H9 (cell line): ENCODE measurements around the gene EDEM2. TPM values are rescaled to one million over a fixed set of nuclear protein-coding genes. Genes with fewer than 3 reads are reported as not detected.

ENCODE experiments used
- DNase-seq: peaks from one replicate; pipeline ENCODE4 v3.0.0-alpha.2; 2017
- H2AFZ ChIP-seq: one replicate; pipeline ENCODE4 v1.6.1; 2013; ENCODE audit warnings: mild to moderate bottlenecking, low read length, control low read depth, moderate library complexity
- H2AK5ac ChIP-seq: 2 replicates; pipeline ENCODE4 v1.6.1; 2013; ENCODE audit warnings: low read length, control low read depth, mixed read lengths; ENCODE audit not compliant: insufficient read length
- H2BK120ac ChIP-seq: one replicate; pipeline ENCODE4 v1.6.1; 2013; ENCODE audit warnings: low read depth, mild to moderate bottlenecking, low read length, control low read depth, inconsistent platforms; ENCODE audit not compliant: poor library complexity, severe bottlenecking
- H2BK12ac ChIP-seq: 2 replicates; pipeline ENCODE4 v1.6.1; 2013; ENCODE audit warnings: low read length, control low read depth, mixed read lengths, low read depth; ENCODE audit not compliant: insufficient read length
- H2BK15ac ChIP-seq: 2 replicates; pipeline ENCODE4 v1.6.1; 2013; ENCODE audit warnings: low read depth, low read length, control low read depth
- H2BK20ac ChIP-seq: one replicate; pipeline ENCODE4 v1.6.1; 2013; ENCODE audit warnings: low read depth, mild to moderate bottlenecking, low read length, control low read depth, inconsistent platforms; ENCODE audit not compliant: poor library complexity, severe bottlenecking
- H2BK5ac ChIP-seq: 2 replicates; pipeline ENCODE4 v1.6.1; 2013; ENCODE audit warnings: low read length, control low read depth, mixed read lengths; ENCODE audit not compliant: insufficient read length
- H3K14ac ChIP-seq: 2 replicates; pipeline ENCODE4 v1.6.1; 2013; ENCODE audit warnings: low read length, control low read depth; ENCODE audit not compliant: insufficient read depth
- H3K18ac ChIP-seq: 2 replicates; pipeline ENCODE4 v1.6.1; 2013; ENCODE audit warnings: low read depth, mild to moderate bottlenecking, mixed read lengths, low read length, control low read depth; ENCODE audit not compliant: insufficient read length
- H3K23ac ChIP-seq: 2 replicates; pipeline ENCODE4 v1.6.1; 2013; ENCODE audit warnings: low read length, control low read depth, mixed read lengths, low read depth; ENCODE audit not compliant: insufficient read length
- H3K23me2 ChIP-seq: 2 replicates; pipeline ENCODE4 v1.6.1; 2013; ENCODE audit warnings: low read depth, mild to moderate bottlenecking, mixed read lengths, low read length, control low read depth; ENCODE audit not compliant: insufficient read length, poor library complexity, severe bottlenecking
- H3K27ac ChIP-seq: 2 replicates; pipeline ENCODE4 v1.5.1; 2013; ENCODE audit warnings: low read length, control low read depth, mixed read lengths, low read depth; ENCODE audit not compliant: insufficient read length
- H3K27me3 ChIP-seq: 2 replicates; pipeline ENCODE4 v1.6.1; 2013; ENCODE audit warnings: low read length, control low read depth, inconsistent platforms; ENCODE audit not compliant: insufficient read depth
- H3K4ac ChIP-seq: 2 replicates; pipeline ENCODE4 v1.6.1; 2013; ENCODE audit warnings: low read depth, mild to moderate bottlenecking, control low read depth, inconsistent platforms, low read length, moderate library complexity
- H3K4me1 ChIP-seq: 2 replicates; pipeline ENCODE4 v1.6.1; 2013; ENCODE audit warnings: low read length, control low read depth, inconsistent platforms; ENCODE audit not compliant: insufficient read depth
- H3K4me2 ChIP-seq: 2 replicates; pipeline ENCODE4 v1.6.1; 2013; ENCODE audit warnings: low read length, control low read depth, mixed read lengths; ENCODE audit not compliant: insufficient read length, insufficient read depth
- H3K56ac ChIP-seq: 2 replicates; pipeline ENCODE4 v1.6.1; 2013; ENCODE audit warnings: low read depth, mild to moderate bottlenecking, mixed read lengths, low read length, control low read depth; ENCODE audit not compliant: insufficient read length
- H3K79me1 ChIP-seq: 2 replicates; pipeline ENCODE4 v1.6.1; 2013; ENCODE audit warnings: low read depth, mild to moderate bottlenecking, moderate library complexity, low read length, control low read depth, inconsistent platforms; ENCODE audit not compliant: insufficient read depth, poor library complexity, severe bottlenecking
- H3K79me2 ChIP-seq: 2 replicates; pipeline ENCODE4 v1.6.1; 2013; ENCODE audit warnings: low read length, control low read depth, inconsistent platforms; ENCODE audit not compliant: insufficient read depth
- H3K9ac ChIP-seq: 2 replicates; pipeline ENCODE4 v1.6.1; 2013; ENCODE audit warnings: low read length, control low read depth, mixed read lengths; ENCODE audit not compliant: insufficient read length; ENCODE audit errors: extremely low read depth
- H3K9me3 ChIP-seq: one replicate; pipeline ENCODE4 v1.6.1; 2013; ENCODE audit warnings: low read depth, low read length, inconsistent platforms; ENCODE audit not compliant: control insufficient read depth
- H3T11ph ChIP-seq: one replicate; pipeline ENCODE4 v1.6.1; 2013; ENCODE audit warnings: mild to moderate bottlenecking, low read length, control low read depth, inconsistent platforms
- H4K20me1 ChIP-seq: one replicate; pipeline ENCODE4 v1.6.1; 2013; ENCODE audit not compliant: control insufficient read depth, insufficient read length, insufficient read depth
- H4K5ac ChIP-seq: 2 replicates; pipeline ENCODE4 v1.6.1; 2013; ENCODE audit warnings: low read depth, mild to moderate bottlenecking, mixed read lengths, low read length, control low read depth; ENCODE audit not compliant: insufficient read length
- H4K8ac ChIP-seq: replicated peaks from 2 replicates; pipeline ENCODE4 v1.6.1; 2013; ENCODE audit warnings: low read length, control low read depth, mixed read lengths, low read depth; ENCODE audit not compliant: insufficient read length
- H4K91ac ChIP-seq: 2 replicates; pipeline ENCODE4 v1.6.1; 2013; ENCODE audit warnings: low read depth, mild to moderate bottlenecking, moderate library complexity, mixed read lengths, low read length, control low read depth; ENCODE audit not compliant: insufficient read length
- H3K27ac Mint-ChIP-seq, 3 experiments: 2 replicates in 2 of 3; 3 replicates in 1 of 3; pipeline ENCODE4 v1.8.0; 2020 to 2021; ENCODE audit warnings: mixed read lengths in 3 of 3, mild to moderate bottlenecking in 1 of 3, moderate library complexity in 1 of 3
- H3K27me3 Mint-ChIP-seq: 2 replicates; pipeline ENCODE4 v1.8.0; 2021; ENCODE audit warnings: low read depth, mild to moderate bottlenecking, moderate library complexity, mixed read lengths
- H3K36me3 Mint-ChIP-seq, 3 experiments: 2 replicates in 2 of 3; 3 replicates in 1 of 3; pipeline ENCODE4 v1.8.0; 2020 to 2021; ENCODE audit warnings: low read depth in 3 of 3, mixed read lengths in 3 of 3; ENCODE audit not compliant: insufficient read depth in 1 of 3
- H3K4me1 Mint-ChIP-seq, 2 experiments: 2 replicates each; pipeline ENCODE4 v1.8.0; 2020; ENCODE audit warnings: mixed read lengths in 2 of 2
- H3K4me3 Mint-ChIP-seq, 2 experiments: 2 replicates in 1 of 2; 3 replicates in 1 of 2; pipeline ENCODE4 v1.8.0; 2020 to 2021; ENCODE audit warnings: mild to moderate bottlenecking in 2 of 2, mixed read lengths in 2 of 2, moderate library complexity in 1 of 2
- H3K9me3 Mint-ChIP-seq, 2 experiments: 2 replicates in 1 of 2; 3 replicates in 1 of 2; pipeline ENCODE4 v1.8.0; 2020; ENCODE audit warnings: mild to moderate bottlenecking in 2 of 2, mixed read lengths in 2 of 2, moderate library complexity in 1 of 2
- CTCF ChIP-seq: fragments of 200-600 bp; sonication (generic); conservative IDR thresholded peaks from 3 replicates; pipeline ENCODE4 v1.8.0; 2021; ENCODE audit warnings: antibody characterized with exemption, mild to moderate bottlenecking
- WGBS: extraction: QIAGEN DNeasy Blood & Tissue Kit; methylation state at CpG from one replicate; pipeline ENCODE4 v1.1.7; 2013; ENCODE audit warnings: missing lambda C conversion rate, low lambda C conversion rate, mixed read lengths; ENCODE audit not compliant: insufficient read length; ENCODE audit errors: extremely low coverage; 5-methylcytosine and 5-hydroxymethylcytosine counted together
- total RNA-seq: library from RNA; stranded (reverse); gene quantifications from 2 replicates; pipeline ENCODE4 v1.2.1, GENCODE V29; 2021

Gene EDEM2
- total RNA-seq, 1 experiment from 2014 or later, result 27.8 TPM

GRCh38 chr20:35101620-35102019, 45.5 kb downstream of the EDEM2 start:
- Histone ChIP-seq H4K20me1 (no peaks in the 10 kb centered on the region), H3K4me1 (no peaks in the 10 kb centered on the region), H2AK5ac (no peak overlapping the region), H3K56ac (no peak overlapping the region), H3K27ac (no peak overlapping the region), H2BK12ac (no peak overlapping the region), H3K4me2 (no peak overlapping the region), H3K18ac (no peak overlapping the region), H3K27me3 (no peaks in the 10 kb centered on the region), H4K5ac (no peak overlapping the region), H3K23me2 (no peaks in the 10 kb centered on the region), H3K23ac (no peak overlapping the region), H2BK120ac (no peak overlapping the region), H3K79me1 (no peaks in the 10 kb centered on the region), H2BK5ac (no peak overlapping the region), H4K8ac (no peak overlapping the region), H2BK15ac (no peak overlapping the region), H4K91ac (no peak overlapping the region), H2BK20ac (no peak overlapping the region), H3T11ph (no peak overlapping the region), H3K4ac (no peak overlapping the region), H3K9ac (no peak overlapping the region), H3K14ac (no peak overlapping the region), H3K79me2 (no peaks in the 10 kb centered on the region), H2AFZ (no peak overlapping the region), H3K9me3 (no peaks in the 10 kb centered on the region)
- peaks cover 1% of the 10 kb centered on the region for H3K27me3 Mint-ChIP-seq
- WGBS, result no CpG with 5 or more reads among the region's 8 CpGs
- no peak overlapping the region for H3K27ac Mint-ChIP-seq
- peaks cover 3 to 4% of the 10 kb centered on the region in 2 experiments; a peak in 2 of 4 replicates for H3K4me1 Mint-ChIP-seq
- no peak overlapping the region for H3K4me3 Mint-ChIP-seq
- H3K36me3 Mint-ChIP-seq, result no peaks in the 10 kb centered on the region
- peaks cover 0 to 4% of the 10 kb centered on the region in 2 experiments; a peak in 1 of 5 replicates for H3K9me3 Mint-ChIP-seq
- DNase-seq, result no peak
- no peak for TF ChIP-seq CTCF
